HEK293 (cell line): ENCODE results near the gene SLC22A9.

ENCODE experiments used
- CTCF ChIA-PET: fragments of 350-600 bp; formaldehyde crosslinking; extraction: SDS; loops from one replicate; lab custom pipeline; 2021; ENCODE audit warnings: antibody characterized with exemption; lab: Yijun Ruan, JAX
- POLR2A ChIA-PET: fragments of 300-600 bp; formaldehyde crosslinking; extraction: SDS; loops from one replicate; lab custom pipeline; 2020; ENCODE audit warnings: antibody characterized with exemption, inconsistent platforms; lab: Yijun Ruan, JAX
- H3K27ac ChIP-seq: fragments of 200-500 bp; sonication (Bioruptor generic); 2 replicates; pipeline ENCODE4 v1.5.1; 2014; ENCODE audit warnings: low read depth, low read length, control low read depth, inconsistent platforms; ENCODE audit errors: extremely low read depth
- H3K36me3 ChIP-seq, 2 experiments: fragments of 200-500 bp in 1 of 2; sonication (Bioruptor generic) in 1 of 2; 1 replicate in 1 of 2; 2 replicates in 1 of 2; pipeline ENCODE4 v1.5.1; 2014 to 2017; ENCODE audit warnings: inconsistent platforms in 2 of 2, low read length in 2 of 2; ENCODE audit not compliant: control insufficient read depth in 2 of 2, insufficient read depth in 1 of 2
- H3K4me1 ChIP-seq: fragments of 200-500 bp; sonication (Bioruptor generic); 2 replicates; pipeline ENCODE4 v1.5.1; 2014; ENCODE audit warnings: mild to moderate bottlenecking, low read length, inconsistent platforms; ENCODE audit not compliant: control insufficient read depth, insufficient read depth
- H3K4me3 ChIP-seq: 2 replicates; pipeline ENCODE4 v1.5.1; 2011; ENCODE audit warnings: low read depth, mild to moderate bottlenecking, control low read depth, low read length, moderate library complexity
- H3K9me3 ChIP-seq: fragments of 200-500 bp; sonication (Bioruptor generic); 2 replicates; pipeline ENCODE4 v1.5.1; 2014; ENCODE audit warnings: low read depth, low read length, inconsistent platforms; ENCODE audit not compliant: control insufficient read depth, insufficient read depth
- EGR2 ChIP-seq: fragments of 450-650 bp; formaldehyde crosslinking; IDR thresholded peaks from 2 replicates; pipeline ENCODE4 v1.5.1; 2016; ENCODE audit warnings: low read depth, missing biosample characterization, missing genetic modification characterization
- ZBTB1 ChIP-seq: fragments of 450-650 bp; formaldehyde crosslinking; IDR thresholded peaks from 2 replicates; pipeline ENCODE4 v1.5.1; 2016; ENCODE audit warnings: missing biosample characterization, missing genetic modification characterization
- ZBTB20 ChIP-seq: fragments of 450-650 bp; formaldehyde crosslinking; IDR thresholded peaks from 2 replicates; pipeline ENCODE4 v1.5.1; 2016; ENCODE audit warnings: missing biosample characterization, missing genetic modification characterization
- ZFHX2 ChIP-seq: fragments of 450-650 bp; formaldehyde crosslinking; conservative IDR thresholded peaks from 2 replicates; pipeline ENCODE4 v1.5.1; 2016; ENCODE audit warnings: missing biosample characterization, missing genetic modification characterization
- ZFP3 ChIP-seq: fragments of 450-650 bp; formaldehyde crosslinking; IDR thresholded peaks from 2 replicates; pipeline ENCODE4 v1.5.1; 2016; ENCODE audit warnings: low read depth, missing biosample characterization, missing genetic modification characterization
- ZFP41 ChIP-seq: fragments of 450-650 bp; formaldehyde crosslinking; IDR thresholded peaks from 2 replicates; pipeline ENCODE4 v1.5.1; 2016; ENCODE audit warnings: missing biosample characterization, missing genetic modification characterization, borderline replicate concordance
- ZNF10 ChIP-seq: fragments of 450-650 bp; formaldehyde crosslinking; IDR thresholded peaks from 2 replicates; pipeline ENCODE4 v1.5.1; 2017; ENCODE audit warnings: missing biosample characterization, missing genetic modification characterization
- ZNF18 ChIP-seq: fragments of 450-650 bp; formaldehyde crosslinking; IDR thresholded peaks from 2 replicates; pipeline ENCODE4 v1.5.1; 2016; ENCODE audit warnings: missing biosample characterization, missing genetic modification characterization
- ZNF202 ChIP-seq: fragments of 450-650 bp; formaldehyde crosslinking; IDR thresholded peaks from 2 replicates; pipeline ENCODE4 v1.5.1; 2016; ENCODE audit warnings: missing biosample characterization, missing genetic modification characterization, borderline replicate concordance
- ZNF24 ChIP-seq: fragments of 450-650 bp; formaldehyde crosslinking; IDR thresholded peaks from 2 replicates; pipeline ENCODE4 v1.5.1; 2016; ENCODE audit warnings: missing biosample characterization, missing genetic modification characterization
- ZNF571 ChIP-seq: fragments of 450-650 bp; formaldehyde crosslinking; IDR thresholded peaks from 2 replicates; pipeline ENCODE4 v1.5.0; 2017; ENCODE audit warnings: missing biosample characterization, missing genetic modification characterization
- ZNF585B ChIP-seq: fragments of 450-650 bp; formaldehyde crosslinking; IDR thresholded peaks from 2 replicates; pipeline ENCODE4 v1.5.1; 2016; ENCODE audit warnings: missing biosample characterization, missing genetic modification characterization
- ZNF610 ChIP-seq: fragments of 450-650 bp; formaldehyde crosslinking; IDR thresholded peaks from 2 replicates; pipeline ENCODE4 v1.5.1; 2016; ENCODE audit warnings: missing biosample characterization, missing genetic modification characterization, borderline replicate concordance
- ZNF677 ChIP-seq: fragments of 450-650 bp; IDR thresholded peaks from 2 replicates; pipeline ENCODE4 v1.5.0; 2018; ENCODE audit warnings: missing biosample characterization, mild to moderate bottlenecking, missing genetic modification characterization, moderate library complexity
- ZSCAN30 ChIP-seq: fragments of 450-650 bp; IDR thresholded peaks from 2 replicates; pipeline ENCODE4 v1.5.1; 2018; ENCODE audit warnings: missing biosample characterization, mild to moderate bottlenecking, missing genetic modification characterization, moderate library complexity
- TF ChIP-seq, protein P1 (sequence below): fragments of 450-650 bp; formaldehyde crosslinking; IDR thresholded peaks from 2 replicates; pipeline ENCODE4; 2016; ENCODE audit warnings: missing biosample characterization, missing genetic modification characterization
- TF ChIP-seq, protein P2 (sequence below): fragments of 450-650 bp; formaldehyde crosslinking; IDR thresholded peaks from 2 replicates; pipeline ENCODE4 v1.5.1; 2016; ENCODE audit warnings: missing biosample characterization, missing genetic modification characterization
- TF ChIP-seq, protein P3 (sequence below): fragments of 450-650 bp; IDR thresholded peaks from 2 replicates; pipeline ENCODE4 v1.5.1; 2018; ENCODE audit warnings: missing biosample characterization, mild to moderate bottlenecking, missing genetic modification characterization
- TF ChIP-seq, protein P4 (sequence below): fragments of 450-650 bp; formaldehyde crosslinking; IDR thresholded peaks from 2 replicates; pipeline ENCODE4 v1.5.1; 2016; ENCODE audit warnings: missing biosample characterization, missing genetic modification characterization

SLC22A9 gene

DNA sequence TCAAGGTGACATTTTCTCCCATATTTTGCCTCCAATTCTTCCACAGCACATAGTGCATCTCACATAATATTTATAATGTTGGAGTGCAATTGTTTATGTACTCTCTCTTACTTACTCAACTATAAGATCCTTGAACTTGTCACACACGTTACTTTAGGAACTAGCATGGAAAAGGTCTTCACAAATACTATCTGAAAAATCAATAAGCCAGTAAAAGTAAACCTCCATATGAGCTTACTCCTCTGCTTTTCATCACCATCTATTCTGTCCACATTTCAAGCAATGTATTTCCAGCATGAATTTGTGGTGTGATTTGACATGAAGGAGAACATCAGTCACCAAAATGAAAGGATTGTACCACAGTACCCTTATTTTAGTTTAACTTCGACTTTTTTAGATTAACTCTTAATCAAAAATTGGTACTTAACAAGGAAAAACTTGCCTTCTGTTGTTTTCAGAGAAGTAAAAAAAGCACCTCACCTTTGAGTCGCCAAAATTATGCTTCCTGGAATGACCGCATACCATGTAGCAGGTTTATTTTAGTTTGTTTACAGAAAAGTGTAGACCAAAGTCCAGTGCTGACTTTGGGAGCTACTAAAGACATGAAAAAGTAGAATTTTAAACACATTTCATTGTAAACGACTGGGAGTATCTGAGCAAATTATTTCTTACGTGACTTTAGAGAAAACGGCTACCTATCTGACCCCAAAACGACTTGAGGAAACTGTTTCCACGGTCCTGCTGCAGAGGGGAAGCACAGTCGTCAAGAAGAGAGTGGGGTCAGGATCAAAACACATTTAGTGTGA lies at the start of gene SLC22A9:
SLC22A9 (plus strand) TSS at position 621 of the 806 bp plus-strand sequence. CDS start 272 bp downstream, outside the sequence.
- TF ChIP-seq ZNF10 = no peak
- TF ChIP-seq, protein P1, sequence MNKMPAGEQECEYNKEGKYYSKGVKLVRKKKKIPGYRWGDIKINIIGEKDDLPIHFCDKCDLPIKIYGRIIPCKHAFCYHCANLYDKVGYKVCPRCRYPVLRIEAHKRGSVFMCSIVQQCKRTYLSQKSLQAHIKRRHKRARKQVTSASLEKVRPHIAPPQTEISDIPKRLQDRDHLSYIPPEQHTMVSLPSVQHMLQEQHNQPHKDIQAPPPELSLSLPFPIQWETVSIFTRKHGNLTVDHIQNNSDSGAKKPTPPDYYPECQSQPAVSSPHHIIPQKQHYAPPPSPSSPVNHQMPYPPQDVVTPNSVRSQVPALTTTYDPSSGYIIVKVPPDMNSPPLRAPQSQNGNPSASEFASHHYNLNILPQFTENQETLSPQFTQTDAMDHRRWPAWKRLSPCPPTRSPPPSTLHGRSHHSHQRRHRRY (tag by site-specific recombination) = no peak
- TF ChIP-seq ZFP41 = no peak
- TF ChIP-seq, protein P2, sequence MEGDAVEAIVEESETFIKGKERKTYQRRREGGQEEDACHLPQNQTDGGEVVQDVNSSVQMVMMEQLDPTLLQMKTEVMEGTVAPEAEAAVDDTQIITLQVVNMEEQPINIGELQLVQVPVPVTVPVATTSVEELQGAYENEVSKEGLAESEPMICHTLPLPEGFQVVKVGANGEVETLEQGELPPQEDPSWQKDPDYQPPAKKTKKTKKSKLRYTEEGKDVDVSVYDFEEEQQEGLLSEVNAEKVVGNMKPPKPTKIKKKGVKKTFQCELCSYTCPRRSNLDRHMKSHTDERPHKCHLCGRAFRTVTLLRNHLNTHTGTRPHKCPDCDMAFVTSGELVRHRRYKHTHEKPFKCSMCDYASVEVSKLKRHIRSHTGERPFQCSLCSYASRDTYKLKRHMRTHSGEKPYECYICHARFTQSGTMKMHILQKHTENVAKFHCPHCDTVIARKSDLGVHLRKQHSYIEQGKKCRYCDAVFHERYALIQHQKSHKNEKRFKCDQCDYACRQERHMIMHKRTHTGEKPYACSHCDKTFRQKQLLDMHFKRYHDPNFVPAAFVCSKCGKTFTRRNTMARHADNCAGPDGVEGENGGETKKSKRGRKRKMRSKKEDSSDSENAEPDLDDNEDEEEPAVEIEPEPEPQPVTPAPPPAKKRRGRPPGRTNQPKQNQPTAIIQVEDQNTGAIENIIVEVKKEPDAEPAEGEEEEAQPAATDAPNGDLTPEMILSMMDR (tag by site-specific recombination) = no peak
- TF ChIP-seq, protein P3, sequence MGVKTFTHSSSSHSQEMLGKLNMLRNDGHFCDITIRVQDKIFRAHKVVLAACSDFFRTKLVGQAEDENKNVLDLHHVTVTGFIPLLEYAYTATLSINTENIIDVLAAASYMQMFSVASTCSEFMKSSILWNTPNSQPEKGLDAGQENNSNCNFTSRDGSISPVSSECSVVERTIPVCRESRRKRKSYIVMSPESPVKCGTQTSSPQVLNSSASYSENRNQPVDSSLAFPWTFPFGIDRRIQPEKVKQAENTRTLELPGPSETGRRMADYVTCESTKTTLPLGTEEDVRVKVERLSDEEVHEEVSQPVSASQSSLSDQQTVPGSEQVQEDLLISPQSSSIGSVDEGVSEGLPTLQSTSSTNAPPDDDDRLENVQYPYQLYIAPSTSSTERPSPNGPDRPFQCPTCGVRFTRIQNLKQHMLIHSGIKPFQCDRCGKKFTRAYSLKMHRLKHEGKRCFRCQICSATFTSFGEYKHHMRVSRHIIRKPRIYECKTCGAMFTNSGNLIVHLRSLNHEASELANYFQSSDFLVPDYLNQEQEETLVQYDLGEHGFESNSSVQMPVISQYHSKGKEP = no peak
- no peak for TF ChIP-seq ZFHX2 (tag by site-specific recombination)
- no peak for TF ChIP-seq ZBTB1 (tag by site-specific recombination)
- no peak for TF ChIP-seq ZFP3 (tag by site-specific recombination)
- TF ChIP-seq ZNF677 (tag by site-specific recombination) = no peak
- TF ChIP-seq ZNF585B (tag by site-specific recombination) = no peak
- TF ChIP-seq ZNF18 (tag by site-specific recombination) = no peak
- TF ChIP-seq ZBTB20 (tag by site-specific recombination) = no peak
- TF ChIP-seq ZNF571 = no peak
- no peak for TF ChIP-seq ZNF24
- no peak for TF ChIP-seq EGR2 (tag by site-specific recombination)
- TF ChIP-seq ZNF610 (tag by site-specific recombination) = no peak
- TF ChIP-seq, protein P4, sequence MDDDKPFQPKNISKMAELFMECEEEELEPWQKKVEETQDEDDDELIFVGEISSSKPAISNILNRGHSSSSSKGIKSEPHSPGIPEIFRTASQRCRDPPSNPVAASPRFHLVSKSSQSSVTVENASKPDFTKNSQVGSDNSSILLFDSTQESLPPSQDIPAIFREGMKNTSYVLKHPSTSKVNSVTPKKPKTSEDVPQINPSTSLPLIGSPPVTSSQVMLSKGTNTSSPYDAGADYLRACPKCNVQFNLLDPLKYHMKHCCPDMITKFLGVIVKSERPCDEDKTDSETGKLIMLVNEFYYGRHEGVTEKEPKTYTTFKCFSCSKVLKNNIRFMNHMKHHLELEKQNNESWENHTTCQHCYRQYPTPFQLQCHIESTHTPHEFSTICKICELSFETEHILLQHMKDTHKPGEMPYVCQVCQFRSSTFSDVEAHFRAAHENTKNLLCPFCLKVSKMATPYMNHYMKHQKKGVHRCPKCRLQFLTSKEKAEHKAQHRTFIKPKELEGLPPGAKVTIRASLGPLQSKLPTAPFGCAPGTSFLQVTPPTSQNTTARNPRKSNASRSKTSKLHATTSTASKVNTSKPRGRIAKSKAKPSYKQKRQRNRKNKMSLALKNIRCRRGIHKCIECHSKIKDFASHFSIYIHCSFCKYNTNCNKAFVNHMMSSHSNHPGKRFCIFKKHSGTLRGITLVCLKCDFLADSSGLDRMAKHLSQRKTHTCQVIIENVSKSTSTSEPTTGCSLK = no peak
- TF ChIP-seq ZSCAN30 = no peak
- no peak for TF ChIP-seq ZNF202
- CTCF ChIA-PET = no interaction called here

More for the DNA sequence above, at the start of gene SLC22A9:
- Histone ChIP-seq H3K9me3 (no peaks in the 10 kb centered on the region), H3K4me1 (no peaks in the 10 kb centered on the region), H3K27ac (no peak within 1 kb of the TSS), H3K36me3 (no peaks in the 10 kb centered on the region), H3K4me3 (no peak within 1 kb of the TSS)
- POLR2A ChIA-PET = no interaction called here
